Ramos (cell line): ENCODE data around the gene GULP1.
"Not testable (repeated sequence)": the region's sequence is repeated elsewhere in the genome, so short reads cannot be mapped to it uniquely, and the experiment has no call there.

Experiments used
- in situ Hi-C: fragments of 300-500 bp; cut with MboI; formaldehyde crosslinking; loops from one replicate; pipeline ENCODE4 v1.14.3; 2022; ENCODE audit warnings: low sequenced_read_pairs; ENCODE audit not compliant: unreplicated experiment

Gene GULP1

DNA sequence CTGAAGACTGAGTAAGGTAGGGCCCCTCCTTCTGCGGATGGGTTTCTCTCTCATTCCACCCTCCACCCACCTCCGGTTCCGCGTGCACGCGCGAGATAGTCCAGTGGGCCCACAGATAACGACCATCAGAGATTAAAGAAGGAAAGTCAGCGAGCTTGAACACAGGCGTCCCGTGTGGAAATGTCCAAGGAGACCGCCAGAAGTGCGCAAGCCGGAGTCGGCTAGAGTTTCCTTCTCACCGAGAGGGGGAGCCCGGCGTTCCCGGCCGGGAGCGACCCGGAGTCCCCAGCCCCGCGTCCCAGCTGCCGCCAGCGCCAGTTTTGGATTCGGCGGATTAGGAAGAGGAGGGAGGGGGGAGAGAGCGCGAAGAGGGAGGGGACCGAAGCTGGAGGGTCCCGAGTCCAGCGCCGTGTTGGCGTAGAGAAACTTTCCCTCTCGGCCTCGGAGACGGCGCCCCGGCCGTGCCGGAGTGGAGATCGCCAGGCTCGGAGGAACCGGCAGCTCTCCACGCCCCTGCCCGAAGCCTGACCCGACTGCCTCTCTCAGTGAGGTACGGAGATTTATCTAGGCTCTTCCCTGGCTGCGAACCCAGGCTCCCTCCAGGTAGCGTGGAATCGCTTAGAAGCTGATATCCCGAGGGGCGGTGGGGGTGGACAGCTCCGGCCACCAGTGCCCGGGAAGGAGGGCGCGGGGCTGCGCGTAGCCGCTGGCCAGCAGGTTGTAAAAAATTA lies at the start of gene GULP1:
Gene GULP1, plus strand, starts transcription at position 258 of the 731 bp plus-strand sequence. CDS start 185,829 bp downstream, outside the sequence.
- in situ Hi-C loops = no loop called here

GRCh38 chr2:188243381-188243780 lies 48.3 kb upstream of the GULP1 start:
- in situ Hi-C loops = no loop called here

GRCh38 chr2:188244383-188244782 lies 47.3 kb upstream of the GULP1 start:
- in situ Hi-C loops = no loop called here

DNA sequence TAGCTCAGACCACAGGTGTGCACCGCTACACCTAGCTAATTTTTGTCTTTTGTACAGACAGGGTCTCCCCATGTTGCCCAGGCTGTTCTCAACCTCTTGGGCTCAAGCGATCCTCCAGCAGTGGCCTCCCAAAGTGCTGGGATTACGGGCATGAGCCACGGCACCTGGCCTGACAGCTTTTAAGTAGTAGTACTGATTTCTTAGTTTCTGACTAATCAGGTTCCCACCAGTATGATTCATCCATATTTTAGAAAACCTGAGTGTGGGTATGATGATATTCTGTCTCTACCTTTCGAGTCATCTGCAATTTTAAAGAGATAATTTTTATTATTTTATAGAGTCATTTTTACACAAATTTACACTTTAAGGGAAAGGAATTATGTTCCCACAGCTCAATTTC lies 46.4 kb upstream of the GULP1 start:
- in situ Hi-C loops = no loop called here

DNA sequence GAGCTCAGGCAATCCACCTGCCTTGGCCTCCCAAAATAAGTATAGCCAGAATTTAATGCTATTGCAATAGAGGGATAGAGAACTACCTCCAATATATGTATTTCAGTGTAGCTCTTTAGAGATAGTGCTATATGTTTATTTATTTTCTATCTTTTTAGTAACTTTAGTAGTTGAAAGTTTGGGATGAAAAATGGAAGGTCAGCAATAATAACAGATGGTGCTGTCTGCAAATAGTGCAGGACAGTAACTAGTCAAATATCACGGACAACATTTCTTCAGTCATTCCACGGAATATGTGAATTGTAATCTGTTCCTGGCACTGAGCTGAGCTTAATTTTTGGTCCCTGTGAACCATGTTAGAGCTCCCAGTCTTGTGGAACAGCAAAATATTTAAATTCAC lies 43.2 kb upstream of the GULP1 start:
- in situ Hi-C loops = no loop called here

- in situ Hi-C loops = no loop called here
Observed at GRCh38 chr2:188251034-188251433, 40.6 kb upstream of the GULP1 start.

GRCh38 chr2:188256420-188256819 lies 35.3 kb upstream of the GULP1 start:
- in situ Hi-C loops = no loop called here

DNA sequence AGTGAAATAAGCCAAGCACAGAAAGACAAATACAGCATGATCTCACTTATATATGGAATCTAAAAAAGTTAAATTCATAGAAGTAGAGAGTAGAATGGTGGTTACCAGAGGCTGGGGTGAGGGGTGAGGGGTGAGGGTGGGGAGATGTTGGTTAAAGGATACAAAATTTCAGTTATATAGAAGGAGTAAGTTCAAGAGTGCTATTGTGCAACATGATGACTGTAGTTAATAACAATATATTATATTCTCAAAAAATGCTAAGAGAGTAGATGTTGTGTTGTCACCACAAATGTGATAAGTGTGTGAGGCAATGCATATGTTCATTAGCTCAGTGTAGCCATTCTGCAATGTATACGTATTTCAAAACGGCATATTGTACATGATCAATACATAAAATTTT lies 26.4 kb upstream of the GULP1 start:
- in situ Hi-C loops = no loop called here

- in situ Hi-C loops = no loop called here
Observed at GRCh38 chr2:188267776-188268175, 23.9 kb upstream of the GULP1 start.

- in situ Hi-C loops = no loop called here
Observed at GRCh38 chr2:188269004-188269403, 22.7 kb upstream of the GULP1 start.

DNA sequence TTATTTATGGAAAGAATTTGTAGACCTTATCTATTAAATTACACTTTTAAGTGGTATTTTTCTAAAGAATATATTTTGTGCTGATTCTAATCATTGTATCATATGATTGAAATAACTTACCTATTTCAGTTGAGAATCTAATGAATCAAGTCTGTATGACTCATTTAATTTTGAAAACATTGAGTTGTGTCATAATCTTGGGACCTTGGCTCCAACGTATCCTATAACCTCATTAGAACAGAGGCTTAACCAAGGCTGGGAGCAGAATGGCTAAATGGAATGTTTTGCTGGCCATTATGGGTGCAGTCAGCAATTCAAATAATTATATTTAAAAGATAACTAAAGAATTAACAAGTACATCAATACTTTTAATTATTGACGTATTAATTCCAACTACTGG lies 19.6 kb upstream of the GULP1 start:
- in situ Hi-C loops = no loop called here

GRCh38 chr2:188274274-188274673 lies 17.4 kb upstream of the GULP1 start:
- in situ Hi-C loops = no loop called here

- in situ Hi-C loops = no loop called here
Observed at GRCh38 chr2:188276255-188276654, 15.4 kb upstream of the GULP1 start.

DNA sequence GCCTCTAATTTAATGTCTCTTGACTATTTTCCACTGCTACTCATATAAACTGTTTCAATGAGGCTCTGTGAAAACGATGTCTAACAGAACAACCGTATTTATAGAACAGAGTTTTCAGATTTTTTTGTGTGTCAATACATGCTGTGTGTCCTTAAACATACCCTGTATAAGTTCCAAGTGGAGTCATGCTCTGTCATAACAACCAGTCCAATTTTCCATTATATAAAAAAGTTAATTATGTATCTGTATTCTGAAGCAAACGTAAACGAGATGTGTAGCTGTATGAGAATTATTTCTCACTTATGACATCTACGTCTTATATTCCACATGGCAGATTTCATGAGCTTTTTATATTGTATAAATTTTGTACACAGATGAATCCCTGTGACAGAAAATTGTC lies 13.9 kb upstream of the GULP1 start:
- in situ Hi-C loops = no loop called here

- in situ Hi-C loops = no loop called here
Observed at GRCh38 chr2:188278388-188279092, 13.1 kb upstream of the GULP1 start.

- in situ Hi-C loops = no loop called here
Observed at GRCh38 chr2:188279093-188279445, 12.6 kb upstream of the GULP1 start.

- in situ Hi-C loops = no loop called here
Observed at GRCh38 chr2:188280811-188281222, 10.9 kb upstream of the GULP1 start.

GRCh38 chr2:188282907-188283306 lies 8.8 kb upstream of the GULP1 start:
- in situ Hi-C loops = no loop called here

DNA sequence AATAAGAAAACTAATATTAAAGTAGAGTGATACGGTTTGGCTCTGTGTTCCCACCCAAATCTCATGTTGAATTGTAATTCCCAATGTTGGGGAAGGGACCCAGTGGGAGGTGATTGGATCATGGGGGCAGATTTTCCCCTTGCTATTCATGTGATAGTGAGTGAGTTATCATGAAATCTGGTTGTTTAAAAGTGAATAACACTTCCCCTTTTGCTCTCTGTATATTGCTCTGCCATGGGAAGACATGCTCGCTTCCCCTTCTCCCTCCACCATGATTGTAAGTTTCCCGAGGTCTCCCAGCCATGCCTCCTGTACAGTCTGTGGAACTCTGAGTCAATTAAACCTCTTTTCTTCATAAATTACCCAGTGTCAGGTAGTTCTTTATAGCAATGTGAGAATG lies 7.4 kb upstream of the GULP1 start:
- in situ Hi-C loops = not testable (repeated sequence)

- in situ Hi-C loops = no loop called here
Observed at GRCh38 chr2:188285049-188285448, 6.6 kb upstream of the GULP1 start.

- in situ Hi-C loops = no loop called here
Observed at GRCh38 chr2:188285774-188286173, 5.9 kb upstream of the GULP1 start.

- in situ Hi-C loops = no loop called here
Observed at GRCh38 chr2:188291142-188291616, 495 bp upstream of the GULP1 start.
